ENCODE measurements around the gene ACBD6. TPM values are rescaled to one million over a fixed set of nuclear protein-coding genes. Genes with fewer than 3 reads are reported as not detected.

ACBD6 gene
- total and polyA plus RNA-seq, 2 experiments from 2014 or later: 72.2 to 73.9 TPM

GRCh38 chr1:180366371-180367068, 135.9 kb downstream of the ACBD6 start:
- no peak overlapping the region for H3K27ac ChIP-seq
- no peaks in the 10 kb centered on the region for H3K36me3 ChIP-seq
- no peaks in the 10 kb centered on the region for H3K9me3 ChIP-seq (ENCODE audit: low read depth)
- no peaks in the 10 kb centered on the region for H3K4me1 ChIP-seq (ENCODE audit: low read depth)
- H3K4me3 ChIP-seq: no peak overlapping the region
- no peaks in the 10 kb centered on the region for H3K27me3 ChIP-seq
- peak in 1 of 2 donors; percentile 40 for DNase-seq (ENCODE audit: low read depth in 1 of 2, low spot score in 1 of 2)
- TF ChIP-seq CTCF (IDR thresholded peaks at IDR 0.05; ENCODE audit: low read depth, low read length): no peak

GRCh38 chr1:180365039-180365438, 137.3 kb downstream of the ACBD6 start:
- TF ChIP-seq CTCF (IDR thresholded peaks at IDR 0.05; ENCODE audit: low read depth, low read length): no peak
- no peaks in the 10 kb centered on the region for H3K36me3 ChIP-seq

GRCh38 chr1:180363246-180363995, 139.0 kb downstream of the ACBD6 start:
- Histone ChIP-seq H3K27ac (no peak overlapping the region), H3K4me1 (ENCODE audit: low read depth) (no peaks in the 10 kb centered on the region), H3K4me3 (no peak overlapping the region), H3K9me3 (ENCODE audit: low read depth) (no peaks in the 10 kb centered on the region), H3K27me3 (no peaks in the 10 kb centered on the region), H3K36me3 (no peaks in the 10 kb centered on the region)
- TF ChIP-seq CTCF (IDR thresholded peaks at IDR 0.05; ENCODE audit: low read depth, low read length): no peak
- DNase-seq (ENCODE audit: low read depth in 1 of 2, low spot score in 1 of 2): no peak

More at GRCh38 chr1:180365039-180365438, 137.3 kb downstream of the ACBD6 start:
- Histone ChIP-seq H3K4me1 (ENCODE audit: low read depth) (no peaks in the 10 kb centered on the region), H3K27me3 (no peaks in the 10 kb centered on the region), H3K9me3 (ENCODE audit: low read depth) (no peaks in the 10 kb centered on the region), H3K4me3 (no peak overlapping the region), H3K27ac (no peak overlapping the region)
- DNase-seq (ENCODE audit: low read depth in 1 of 2, low spot score in 1 of 2): no peak

- Histone ChIP-seq H3K9me3 (ENCODE audit: low read depth) (no peaks in the 10 kb centered on the region), H3K27ac (no peak overlapping the region), H3K27me3 (no peaks in the 10 kb centered on the region), H3K4me3 (no peak overlapping the region), H3K36me3 (no peaks in the 10 kb centered on the region), H3K4me1 (ENCODE audit: low read depth) (no peaks in the 10 kb centered on the region)
- DNase-seq (ENCODE audit: low read depth in 1 of 2, low spot score in 1 of 2): no peak
- no peak for TF ChIP-seq CTCF (IDR thresholded peaks at IDR 0.05; ENCODE audit: low read depth, low read length)
These were observed 141.9 kb downstream of the ACBD6 start for GRCh38 chr1:180360333-180361075.

- Histone ChIP-seq H3K4me1 (ENCODE audit: low read depth) (no peaks in the 10 kb centered on the region), H3K9me3 (ENCODE audit: low read depth) (no peaks in the 10 kb centered on the region), H3K4me3 (no peak overlapping the region), H3K27ac (no peak overlapping the region), H3K36me3 (no peaks in the 10 kb centered on the region), H3K27me3 (no peaks in the 10 kb centered on the region)
- TF ChIP-seq CTCF (IDR thresholded peaks at IDR 0.05; ENCODE audit: low read depth, low read length): no peak
- DNase-seq (ENCODE audit: low read depth in 1 of 2, low spot score in 1 of 2): peak; percentile 27 to 60
These were observed 143.7 kb downstream of the ACBD6 start for GRCh38 chr1:180358649-180359048.

All from cardiac muscle cell (in vitro differentiated cells and primary cell).